ENCODE results near the gene MYF5.

GRCh38 chr12:80745851-80746505, 29.3 kb downstream of the MYF5 start:
- TF ChIP-seq CTCF (IDR thresholded peaks at IDR 0.05; ENCODE audit: poor library complexity) = no peak
- TF ChIP-seq EZH2phosphoT487 (IDR thresholded peaks at IDR 0.05; ENCODE audit: low read depth, severe bottlenecking, unreplicated experiment) = no peak
- TF ChIP-seq EZH2 (IDR thresholded peaks at IDR 0.05; ENCODE audit: borderline replicate concordance) = no peak
